Mesothelial cell of epicardium (in vitro differentiated cells): ENCODE measurements around the gene PARP8. TPM values are rescaled to one million over a fixed set of nuclear protein-coding genes. Genes with fewer than 3 reads are reported as not detected.

Source experiments
- DNase-seq, 2 experiments: peaks; one replicate each; pipeline ENCODE4 v3.0.0; 2021; ENCODE audit warnings: low spot score in 2 of 2; ENCODE audit not compliant: unreplicated experiment in 2 of 2
- H3K27ac Mint-ChIP-seq: 2 replicates; pipeline ENCODE4 v1.8.0; 2021; ENCODE audit warnings: mixed read lengths
- H3K27me3 Mint-ChIP-seq: 2 replicates; pipeline ENCODE4 v1.8.0; 2021; ENCODE audit warnings: low read depth, mixed read lengths
- H3K36me3 Mint-ChIP-seq: 2 replicates; pipeline ENCODE4 v1.8.0; 2021; ENCODE audit warnings: mixed read lengths
- H3K4me1 Mint-ChIP-seq: 2 replicates; pipeline ENCODE4 v1.8.0; 2021; ENCODE audit warnings: mixed read lengths
- H3K4me3 Mint-ChIP-seq: 2 replicates; pipeline ENCODE4 v1.8.0; 2021; ENCODE audit warnings: mild to moderate bottlenecking, moderate library complexity, mixed read lengths
- H3K9me3 Mint-ChIP-seq: 2 replicates; pipeline ENCODE4 v1.8.0; 2021; ENCODE audit warnings: mixed read lengths
- total RNA-seq: library from RNA; stranded (reverse); gene quantifications from 3 replicates; pipeline ENCODE4 v1.2.1, GENCODE V29; 2021
- TF ChIP-seq, protein P1 (sequence below): fragments of 200-600 bp; sonication (generic); IDR thresholded peaks from one replicate; pipeline ENCODE4 v1.5.0; 2021; ENCODE audit warnings: antibody characterized with exemption; ENCODE audit not compliant: unreplicated experiment

PARP8 gene
- total RNA-seq, 1 donor from 2014 or later = 27.5 TPM

DNA sequence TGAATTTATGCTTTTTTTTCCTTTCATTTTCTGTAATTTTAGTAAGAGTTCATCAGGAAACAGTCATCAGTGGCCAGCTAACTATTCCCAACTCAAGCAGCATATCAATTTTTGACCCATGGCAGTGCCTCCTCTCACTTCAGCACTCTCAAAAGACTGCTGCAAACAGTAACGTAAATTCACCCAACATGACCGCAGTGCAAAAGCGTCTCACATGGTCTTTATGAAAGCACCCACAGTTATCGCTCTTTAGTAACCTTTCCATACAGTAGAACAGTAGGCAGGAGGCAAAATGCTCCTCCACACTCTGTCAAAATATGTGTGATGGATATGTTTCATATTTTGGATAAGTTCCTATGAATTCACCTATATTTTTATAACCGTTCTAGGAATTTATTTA is 48.6 kb downstream of the PARP8 start:
- Mint-ChIP-seq H3K4me3 (no peak overlapping the region), H3K9me3 (no peaks in the 10 kb centered on the region)
- TF ChIP-seq, protein P1, sequence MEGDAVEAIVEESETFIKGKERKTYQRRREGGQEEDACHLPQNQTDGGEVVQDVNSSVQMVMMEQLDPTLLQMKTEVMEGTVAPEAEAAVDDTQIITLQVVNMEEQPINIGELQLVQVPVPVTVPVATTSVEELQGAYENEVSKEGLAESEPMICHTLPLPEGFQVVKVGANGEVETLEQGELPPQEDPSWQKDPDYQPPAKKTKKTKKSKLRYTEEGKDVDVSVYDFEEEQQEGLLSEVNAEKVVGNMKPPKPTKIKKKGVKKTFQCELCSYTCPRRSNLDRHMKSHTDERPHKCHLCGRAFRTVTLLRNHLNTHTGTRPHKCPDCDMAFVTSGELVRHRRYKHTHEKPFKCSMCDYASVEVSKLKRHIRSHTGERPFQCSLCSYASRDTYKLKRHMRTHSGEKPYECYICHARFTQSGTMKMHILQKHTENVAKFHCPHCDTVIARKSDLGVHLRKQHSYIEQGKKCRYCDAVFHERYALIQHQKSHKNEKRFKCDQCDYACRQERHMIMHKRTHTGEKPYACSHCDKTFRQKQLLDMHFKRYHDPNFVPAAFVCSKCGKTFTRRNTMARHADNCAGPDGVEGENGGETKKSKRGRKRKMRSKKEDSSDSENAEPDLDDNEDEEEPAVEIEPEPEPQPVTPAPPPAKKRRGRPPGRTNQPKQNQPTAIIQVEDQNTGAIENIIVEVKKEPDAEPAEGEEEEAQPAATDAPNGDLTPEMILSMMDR = no peak

DNA sequence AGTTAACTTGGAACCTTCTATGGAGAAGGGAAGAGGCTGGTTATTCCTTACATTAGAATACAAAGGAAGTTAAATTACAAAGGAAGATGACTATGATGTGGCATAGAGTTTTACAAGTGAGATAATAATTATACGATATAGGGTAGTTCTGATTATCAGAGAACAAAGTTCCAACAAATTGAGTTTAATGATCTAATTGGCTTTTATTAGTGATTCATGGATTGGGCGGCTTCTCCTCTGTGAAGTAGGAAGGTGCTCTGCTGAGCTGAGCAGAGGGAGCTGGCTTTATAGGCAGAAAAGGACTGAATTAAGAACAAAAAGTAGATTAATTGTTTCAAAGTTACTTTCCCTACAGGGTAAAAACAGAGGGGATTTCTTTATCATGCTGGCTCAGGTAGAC is 49.7 kb downstream of the PARP8 start:
- no peaks in the 10 kb centered on the region for H3K9me3 Mint-ChIP-seq
- H3K36me3 Mint-ChIP-seq = no peaks in the 10 kb centered on the region
- no peaks in the 10 kb centered on the region for H3K27me3 Mint-ChIP-seq
- TF ChIP-seq, protein P1 = no peak
- no peak for DNase-seq
- no peak overlapping the region for H3K4me3 Mint-ChIP-seq
- no peak overlapping the region for H3K27ac Mint-ChIP-seq
- H3K4me1 Mint-ChIP-seq = peaks cover 15% of the 10 kb centered on the region

More for the DNA sequence above, 48.6 kb downstream of the PARP8 start:
- no peaks in the 10 kb centered on the region for H3K36me3 Mint-ChIP-seq
- H3K27ac Mint-ChIP-seq = no peak overlapping the region
- H3K27me3 Mint-ChIP-seq = no peaks in the 10 kb centered on the region
- DNase-seq = no peak
- peaks cover 19% of the 10 kb centered on the region for H3K4me1 Mint-ChIP-seq

DNA sequence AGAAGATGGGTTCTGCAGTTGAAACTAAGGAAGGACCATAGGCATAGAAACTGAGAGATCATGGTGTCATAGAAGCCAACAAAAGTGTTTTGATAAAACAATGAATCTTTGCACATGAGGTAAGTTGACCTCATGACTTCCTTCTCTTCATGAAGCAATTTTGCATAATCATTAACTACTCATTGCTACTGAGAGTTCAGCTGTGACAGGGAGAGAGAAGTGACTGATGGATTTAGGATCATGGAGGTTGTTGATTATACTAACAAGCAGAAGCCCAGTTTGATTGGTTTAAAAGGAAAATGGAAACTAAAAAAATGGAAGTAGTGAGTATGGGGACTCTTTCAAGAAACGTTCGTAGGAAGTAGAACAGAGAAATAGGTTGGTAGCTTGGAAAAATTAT is 51.2 kb downstream of the PARP8 start:
- H3K4me3 Mint-ChIP-seq = no peak overlapping the region

DNA sequence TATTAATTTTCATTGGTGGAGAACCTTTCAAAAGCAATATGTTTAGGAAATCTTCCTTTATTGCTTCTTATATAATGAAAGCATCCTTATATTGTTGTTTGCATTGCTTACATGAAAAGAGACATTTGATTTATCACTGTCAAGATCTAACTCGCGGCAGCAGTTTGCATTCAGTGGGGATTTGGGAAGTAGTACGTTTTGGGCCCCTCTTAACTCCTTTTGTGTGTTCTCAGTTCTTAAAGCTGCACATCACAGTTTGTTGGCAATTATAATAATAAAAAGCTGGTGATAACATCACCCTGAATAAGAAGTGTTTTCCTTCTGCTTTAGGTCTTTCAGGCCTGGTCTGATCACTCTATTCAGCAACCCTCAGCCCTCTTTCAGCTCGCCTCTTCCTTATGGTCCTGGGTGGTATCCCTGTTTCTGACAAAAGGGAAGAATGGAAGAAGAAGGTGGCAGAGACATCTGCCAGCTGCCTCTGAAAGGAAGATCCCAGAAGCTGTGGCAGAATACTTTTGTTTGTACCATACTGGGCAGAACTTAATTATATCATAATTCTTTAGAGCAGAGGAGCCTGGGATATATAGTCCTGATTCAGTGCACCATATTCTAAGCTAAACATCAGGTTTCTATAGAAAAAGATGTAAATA is 53.7 kb downstream of the PARP8 start:
- H3K27me3 Mint-ChIP-seq = no peaks in the 10 kb centered on the region
- H3K4me1 Mint-ChIP-seq = peaks cover 7% of the 10 kb centered on the region
- H3K4me3 Mint-ChIP-seq = no peak overlapping the region
- no peaks in the 10 kb centered on the region for H3K36me3 Mint-ChIP-seq
- TF ChIP-seq, protein P1 = no peak
- DNase-seq = no peak
- H3K27ac Mint-ChIP-seq = no peak overlapping the region
- H3K9me3 Mint-ChIP-seq = no peaks in the 10 kb centered on the region

More for the DNA sequence above, 51.2 kb downstream of the PARP8 start:
- no peaks in the 10 kb centered on the region for H3K36me3 Mint-ChIP-seq
- no peaks in the 10 kb centered on the region for H3K9me3 Mint-ChIP-seq
- H3K27ac Mint-ChIP-seq = no peak overlapping the region
- TF ChIP-seq, protein P1 = no peak
- no peak for DNase-seq
- peaks cover 7% of the 10 kb centered on the region for H3K4me1 Mint-ChIP-seq
- no peaks in the 10 kb centered on the region for H3K27me3 Mint-ChIP-seq

DNA sequence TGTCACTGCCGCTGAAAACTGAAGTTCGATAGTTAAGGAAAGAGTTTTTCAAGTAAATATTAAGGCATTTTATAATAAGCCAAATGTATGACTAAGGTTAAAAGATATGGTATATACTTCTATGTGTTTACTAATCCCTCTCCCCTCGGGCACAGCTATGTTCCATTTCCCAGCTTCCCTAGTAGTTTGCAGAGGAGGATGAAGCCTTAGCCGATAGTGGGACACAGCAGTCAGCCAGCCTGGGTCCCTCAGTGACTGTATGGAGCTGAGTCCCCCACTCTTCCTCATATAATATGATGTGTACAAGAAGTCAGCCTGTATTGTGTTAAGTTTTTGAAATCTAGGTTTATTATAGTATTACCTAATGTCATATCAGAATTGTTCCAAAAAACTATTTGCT is 55.8 kb downstream of the PARP8 start:
- Mint-ChIP-seq H3K27ac (no peak overlapping the region), H3K27me3 (no peaks in the 10 kb centered on the region), H3K9me3 (no peaks in the 10 kb centered on the region), H3K4me1 (peaks cover 7% of the 10 kb centered on the region), H3K36me3 (no peaks in the 10 kb centered on the region), H3K4me3 (no peak overlapping the region)
- no peak for DNase-seq
- TF ChIP-seq, protein P1 = no peak
